HG02970 (cell line): ENCODE results near the gene NRG2.
A peak's percentile ranks its signal among the peaks of the same experiment; 100 is the strongest.

Experiments
- ATAC-seq: cut with Tn5 transposase; IDR thresholded peaks from one replicate; pipeline ENCODE4 v1.9.1; 2021; ENCODE audit warnings: mild to moderate bottlenecking, moderate library complexity, moderate number of reproducible peaks; ENCODE audit not compliant: unreplicated experiment, low FRiP score

The NRG2 gene

GRCh38 chr5:140013536-140013935, 29.6 kb downstream of the NRG2 start:
- ATAC-seq: no peak

GRCh38 chr5:140012443-140012842, 30.7 kb downstream of the NRG2 start:
- ATAC-seq: no peak

- ATAC-seq: peak; percentile 45
These were observed 31.7 kb downstream of the NRG2 start for GRCh38 chr5:140011297-140011802.

- no peak for ATAC-seq
These were observed 32.3 kb downstream of the NRG2 start for GRCh38 chr5:140010798-140011197.

- ATAC-seq: no peak
These were observed 35.8 kb downstream of the NRG2 start for GRCh38 chr5:140007311-140007710.

- ATAC-seq: peak; percentile 69
These were observed 37.9 kb downstream of the NRG2 start for GRCh38 chr5:140005145-140005591.

GRCh38 chr5:140004174-140004573, 38.9 kb downstream of the NRG2 start:
- no peak for ATAC-seq

- no peak for ATAC-seq
These were observed 39.6 kb downstream of the NRG2 start for GRCh38 chr5:140003519-140003918.

GRCh38 chr5:140000332-140000731, 42.8 kb downstream of the NRG2 start:
- ATAC-seq: no peak

- no peak for ATAC-seq
These were observed 44.3 kb downstream of the NRG2 start for GRCh38 chr5:139998837-139999236.

GRCh38 chr5:139997276-139997675, 45.8 kb downstream of the NRG2 start:
- no peak for ATAC-seq

GRCh38 chr5:139995929-139996328, 47.2 kb downstream of the NRG2 start:
- ATAC-seq: no peak

- ATAC-seq: no peak
These were observed 48.9 kb downstream of the NRG2 start for GRCh38 chr5:139994234-139994633.

- ATAC-seq: no peak
These were observed 57.4 kb downstream of the NRG2 start for GRCh38 chr5:139985733-139986132.

- no peak for ATAC-seq
These were observed 57.8 kb downstream of the NRG2 start for GRCh38 chr5:139985290-139985689.

GRCh38 chr5:139984816-139985215, 58.3 kb downstream of the NRG2 start:
- no peak for ATAC-seq

GRCh38 chr5:139982975-139983240, 60.2 kb downstream of the NRG2 start:
- no peak for ATAC-seq

GRCh38 chr5:139982157-139982974, 60.7 kb downstream of the NRG2 start:
- ATAC-seq: no peak

- no peak for ATAC-seq
These were observed 62.3 kb downstream of the NRG2 start for GRCh38 chr5:139980765-139981164.

GRCh38 chr5:139979943-139980342, 63.2 kb downstream of the NRG2 start:
- no peak for ATAC-seq

- no peak for ATAC-seq
These were observed 63.6 kb downstream of the NRG2 start for GRCh38 chr5:139979518-139979917.

- ATAC-seq: no peak
These were observed 66.4 kb downstream of the NRG2 start for GRCh38 chr5:139976703-139977102.
